ENCODE results near the gene MAP3K10.
"Not testable (repeated sequence)": the region's sequence is repeated elsewhere in the genome, so short reads cannot be mapped to it uniquely, and the experiment has no call there.

Gene MAP3K10

GRCh38 chr19:40190891-40191835 lies at the start of gene MAP3K10:
Gene MAP3K10, plus strand, starts transcription at chr19:40191426. Its CDS starts 606 bp downstream, at chr19:40192032.
- peak; percentile 60 to 72 for DNase-seq (ENCODE audit: low read depth in 2 of 2)

GRCh38 chr19:40141551-40141950 lies 49.7 kb upstream of the MAP3K10 start:
- no peak for DNase-seq (ENCODE audit: low read depth in 2 of 2)

GRCh38 chr19:40143612-40144011 lies 47.6 kb upstream of the MAP3K10 start:
- no peak for DNase-seq (ENCODE audit: low read depth in 2 of 2)

GRCh38 chr19:40144151-40144550 lies 47.1 kb upstream of the MAP3K10 start:
- peak in 1 of 2 donors; percentile 19 for DNase-seq (ENCODE audit: low read depth in 2 of 2)

GRCh38 chr19:40144947-40145748 lies 46.1 kb upstream of the MAP3K10 start:
- DNase-seq (ENCODE audit: low read depth in 2 of 2), result no peak

- not testable (repeated sequence) for DNase-seq (ENCODE audit: low read depth in 2 of 2)
Measured at GRCh38 chr19:40145749-40146029, 45.5 kb upstream of the MAP3K10 start.

- DNase-seq (ENCODE audit: low read depth in 2 of 2), result no peak
Measured at GRCh38 chr19:40147338-40147692, 43.9 kb upstream of the MAP3K10 start.

- no peak for DNase-seq (ENCODE audit: low read depth in 2 of 2)
Measured at GRCh38 chr19:40147693-40148347, 43.4 kb upstream of the MAP3K10 start.

GRCh38 chr19:40149501-40149900 lies 41.7 kb upstream of the MAP3K10 start:
- no peak for DNase-seq (ENCODE audit: low read depth in 2 of 2)

- DNase-seq (ENCODE audit: low read depth in 2 of 2), result no peak
Measured at GRCh38 chr19:40150170-40150569, 41.1 kb upstream of the MAP3K10 start.

- DNase-seq (ENCODE audit: low read depth in 2 of 2), result no peak
Measured at GRCh38 chr19:40154121-40154680, 37.0 kb upstream of the MAP3K10 start.

- no peak for DNase-seq (ENCODE audit: low read depth in 2 of 2)
Measured at GRCh38 chr19:40155749-40156265, 35.4 kb upstream of the MAP3K10 start.

- no peak for DNase-seq (ENCODE audit: low read depth in 2 of 2)
Measured at GRCh38 chr19:40157059-40157458, 34.2 kb upstream of the MAP3K10 start.

- no peak for DNase-seq (ENCODE audit: low read depth in 2 of 2)
Measured at GRCh38 chr19:40159744-40160143, 31.5 kb upstream of the MAP3K10 start.

- no peak for DNase-seq (ENCODE audit: low read depth in 2 of 2)
Measured at GRCh38 chr19:40162104-40162503, 29.1 kb upstream of the MAP3K10 start.

- DNase-seq (ENCODE audit: low read depth in 2 of 2), result no peak
Measured at GRCh38 chr19:40163541-40164129, 27.6 kb upstream of the MAP3K10 start.

GRCh38 chr19:40165362-40165937 lies 25.8 kb upstream of the MAP3K10 start:
- DNase-seq (ENCODE audit: low read depth in 2 of 2), result peak; percentile 49 to 60

- DNase-seq (ENCODE audit: low read depth in 2 of 2), result not testable (repeated sequence)
Measured at GRCh38 chr19:40169482-40170302, 21.5 kb upstream of the MAP3K10 start.

GRCh38 chr19:40170303-40170989 lies 20.8 kb upstream of the MAP3K10 start:
- DNase-seq (ENCODE audit: low read depth in 2 of 2), result not testable (repeated sequence)

All from activated CD4-positive, alpha-beta T cell treated with anti-CD3 and anti-CD28 coated beads for 24 hours (primary cell).